HepG2 (cell line): ENCODE results near the gene MASP1. TPM values are rescaled to one million over a fixed set of nuclear protein-coding genes. Genes with fewer than 3 reads are reported as not detected.

ENCODE experiments used
- CREBL2 ChIP-seq: sonication (generic); formaldehyde crosslinking; IDR thresholded peaks from 2 replicates; pipeline ENCODE4 v1.8.1; 2023; ENCODE audit warnings: missing genetic modification reagents, mild to moderate bottlenecking, borderline replicate concordance
- HDAC2 ChIP-seq: sonication (generic); formaldehyde crosslinking; IDR thresholded peaks from 2 replicates; pipeline ENCODE4 v1.4.0; 2020; ENCODE audit warnings: missing genetic modification reagents
- IKZF1 ChIP-seq: fragments of 450-650 bp; IDR thresholded peaks from 2 replicates; pipeline ENCODE4 v1.7.1; 2016
- IRF1 ChIP-seq: sonication (generic); formaldehyde crosslinking; IDR thresholded peaks from 2 replicates; pipeline ENCODE4 v1.4.0; 2020; ENCODE audit warnings: low read depth, mild to moderate bottlenecking, missing genetic modification reagents
- KAT8 ChIP-seq: IDR thresholded peaks from 2 replicates; pipeline ENCODE4 v1.6.1; 2016; ENCODE audit warnings: missing genetic modification reagents, missing compliant biosample characterization
- LCORL ChIP-seq, 2 experiments: fragments of 450-650 bp in 1 of 2; sonication (generic) in 1 of 2; formaldehyde crosslinking in 1 of 2; IDR thresholded peaks; 2 replicates each; pipeline versions ENCODE4 v1.5.0 to v1.6.1; 2017 to 2020; ENCODE audit warnings: antibody characterized with exemption in 1 of 2, missing genetic modification reagents in 1 of 2
- MEIS1 ChIP-seq: sonication (generic); formaldehyde crosslinking; IDR thresholded peaks from 2 replicates; pipeline ENCODE4 v1.9.0; 2021; ENCODE audit warnings: mild to moderate bottlenecking, missing genetic modification reagents, moderate library complexity, borderline replicate concordance
- NR3C1 ChIP-seq: sonication (generic); formaldehyde crosslinking; IDR thresholded peaks from 2 replicates; pipeline ENCODE4 v1.4.0; 2020; ENCODE audit warnings: missing genetic modification reagents
- SMAD1 ChIP-seq: sonication (generic); formaldehyde crosslinking; IDR thresholded peaks from 2 replicates; pipeline ENCODE4 v1.4.0; 2020; ENCODE audit warnings: missing genetic modification reagents, low read depth, mild to moderate bottlenecking, borderline replicate concordance
- SNAI1 ChIP-seq: sonication (generic); formaldehyde crosslinking; IDR thresholded peaks from 2 replicates; pipeline ENCODE4 v1.5.0; 2020; ENCODE audit warnings: mild to moderate bottlenecking, missing genetic modification reagents, borderline replicate concordance
- SNAPC2 ChIP-seq: sonication (generic); formaldehyde crosslinking; IDR thresholded peaks from 2 replicates; pipeline ENCODE4 v1.8.1; 2022; ENCODE audit warnings: mild to moderate bottlenecking, missing genetic modification reagents
- TMF1 ChIP-seq: sonication (generic); formaldehyde crosslinking; IDR thresholded peaks from 2 replicates; pipeline ENCODE4 v1.8.1; 2022; ENCODE audit warnings: low read depth, missing genetic modification reagents
- TRAFD1 ChIP-seq: sonication (generic); formaldehyde crosslinking; IDR thresholded peaks from 2 replicates; pipeline ENCODE4 v1.5.1; 2020; ENCODE audit warnings: missing genetic modification reagents, mild to moderate bottlenecking, borderline replicate concordance
- ZBTB14 ChIP-seq: sonication (generic); formaldehyde crosslinking; IDR thresholded peaks from 2 replicates; pipeline ENCODE4 v1.4.0; 2020; ENCODE audit warnings: missing genetic modification reagents
- ZFP36L1 ChIP-seq: sonication (generic); formaldehyde crosslinking; IDR thresholded peaks from 2 replicates; pipeline ENCODE4 v1.8.0; 2022; ENCODE audit warnings: mild to moderate bottlenecking, missing genetic modification reagents, moderate library complexity
- ZFP36L2 ChIP-seq: sonication (generic); formaldehyde crosslinking; IDR thresholded peaks from 2 replicates; pipeline ENCODE4 v1.4.0; 2020; ENCODE audit warnings: missing genetic modification reagents
- ZNF18 ChIP-seq: sonication (generic); formaldehyde crosslinking; IDR thresholded peaks from 2 replicates; pipeline ENCODE4 v1.8.0; 2022; ENCODE audit warnings: mild to moderate bottlenecking, missing genetic modification reagents; ENCODE audit not compliant: insufficient replicate concordance
- ZNF253 ChIP-seq: sonication (generic); formaldehyde crosslinking; IDR thresholded peaks from 2 replicates; pipeline ENCODE4 v1.8.0; 2022; ENCODE audit warnings: mild to moderate bottlenecking, missing genetic modification reagents, borderline replicate concordance
- ZNF441 ChIP-seq: sonication (generic); formaldehyde crosslinking; IDR thresholded peaks from 2 replicates; pipeline ENCODE4 v1.7.0; 2021; ENCODE audit warnings: missing genetic modification reagents, borderline replicate concordance
- ZNF460 ChIP-seq: sonication (generic); formaldehyde crosslinking; IDR thresholded peaks from 2 replicates; pipeline ENCODE4 v1.5.1; 2020; ENCODE audit warnings: missing genetic modification reagents, mild to moderate bottlenecking, borderline replicate concordance
- ZNF547 ChIP-seq: sonication (generic); formaldehyde crosslinking; IDR thresholded peaks from 2 replicates; pipeline ENCODE4 v1.5.1; 2020; ENCODE audit warnings: mild to moderate bottlenecking, missing genetic modification reagents
- ZNF598 ChIP-seq: sonication (generic); formaldehyde crosslinking; IDR thresholded peaks from 2 replicates; pipeline ENCODE4 v1.5.1; 2020; ENCODE audit warnings: mild to moderate bottlenecking, missing genetic modification reagents, borderline replicate concordance
- ZNF740 ChIP-seq: sonication (generic); formaldehyde crosslinking; IDR thresholded peaks from 2 replicates; pipeline ENCODE4 v1.4.0; 2020; ENCODE audit warnings: missing genetic modification reagents
- polyA plus RNA-seq, 8 experiments: library from polyadenylated mRNA; depleted of rRNA in 3 of 8; stranded (reverse) in 7 of 8; unstranded in 1 of 8; fragments of >200 nt; fragmentation: Illumina TruSeq in 4 of 8; extraction: Trizol in 4 of 8; gene quantifications; 2 replicates each; pipeline versions ENCODE4 v1.2.1 to v1.2.3, GENCODE V29; 2011 to 2016; ENCODE audit warnings: low read depth in 4 of 8, missing spikeins in 1 of 8, mixed read lengths in 1 of 8; ENCODE audit not compliant: insufficient read depth in 1 of 8
- total RNA-seq, 5 experiments: library from RNA; depleted of rRNA; stranded (reverse); fragments of >200 nt; fragmentation: Illumina TruSeq; extraction: Trizol; gene quantifications; 2 replicates each; pipeline ENCODE4 v1.2.3, GENCODE V29; 2016; ENCODE audit warnings: low read depth in 1 of 5

Gene MASP1
- total and polyA plus RNA-seq, 2 of the 13 experiments (the other 11 are each of a cell fraction or from before 2014, with no cell fraction given) = 10.8 to 56.0 TPM

- TF ChIP-seq ZBTB14 (CRISPR knock-in tag) (no peak), ZFP36L1 (CRISPR knock-in tag) (no peak), TMF1 (CRISPR knock-in tag) (no peak), ZNF740 (CRISPR knock-in tag) (no peak), CREBL2 (CRISPR knock-in tag) (no peak), SNAI1 (CRISPR knock-in tag) (no peak), ZNF18 (CRISPR knock-in tag) (peak; percentile 53), SMAD1 (CRISPR knock-in tag) (no peak), HDAC2 (CRISPR knock-in tag) (peak; percentile 55; the same call in 1 of the 2 replicates), ZNF547 (CRISPR knock-in tag) (no peak), NR3C1 (CRISPR knock-in tag) (no peak), ZNF253 (CRISPR knock-in tag) (no peak), LCORL (IDR thresholded peaks at IDR 0.05) (no peak), LCORL (CRISPR knock-in tag; IDR thresholded peaks at IDR 0.05) (peak; percentile 74), ZNF441 (CRISPR knock-in tag) (no peak), ZNF598 (CRISPR knock-in tag) (no peak), MEIS1 (CRISPR knock-in tag) (no peak; the same call in 1 of the 2 replicates), SNAPC2 (CRISPR knock-in tag) (no peak), KAT8 (peak; percentile 53), IKZF1 (no peak), ZFP36L2 (CRISPR knock-in tag) (no peak), ZNF460 (CRISPR knock-in tag) (no peak), TRAFD1 (CRISPR knock-in tag) (no peak), IRF1 (CRISPR knock-in tag) (no peak)
These were observed 5.0 kb downstream of the MASP1 start (continued) for GRCh38 chr3:187286467-187287059.
